ENCODE data around the gene C9orf50.
"Not testable (repeated sequence)": the region's sequence is repeated elsewhere in the genome, so short reads cannot be mapped to it uniquely, and the experiment has no call there.

C9orf50 gene, protein sequence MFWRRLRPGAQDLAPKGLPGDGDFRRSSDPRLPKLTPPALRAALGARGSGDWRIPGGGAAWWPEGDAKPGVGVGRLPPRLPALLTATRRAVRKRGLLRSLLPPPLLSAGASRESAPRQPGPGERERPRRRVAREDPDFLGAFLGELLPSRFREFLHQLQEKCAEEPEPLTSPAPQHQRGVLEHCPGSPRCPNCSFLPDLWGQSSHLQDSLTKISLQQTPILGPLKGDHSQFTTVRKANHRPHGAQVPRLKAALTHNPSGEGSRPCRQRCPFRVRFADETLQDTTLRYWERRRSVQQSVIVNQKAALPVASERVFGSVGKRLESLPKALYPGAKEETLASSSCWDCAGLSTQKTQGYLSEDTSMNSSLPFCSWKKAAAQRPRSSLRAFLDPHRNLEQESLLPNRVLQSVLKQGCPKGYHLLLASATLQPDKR

DNA sequence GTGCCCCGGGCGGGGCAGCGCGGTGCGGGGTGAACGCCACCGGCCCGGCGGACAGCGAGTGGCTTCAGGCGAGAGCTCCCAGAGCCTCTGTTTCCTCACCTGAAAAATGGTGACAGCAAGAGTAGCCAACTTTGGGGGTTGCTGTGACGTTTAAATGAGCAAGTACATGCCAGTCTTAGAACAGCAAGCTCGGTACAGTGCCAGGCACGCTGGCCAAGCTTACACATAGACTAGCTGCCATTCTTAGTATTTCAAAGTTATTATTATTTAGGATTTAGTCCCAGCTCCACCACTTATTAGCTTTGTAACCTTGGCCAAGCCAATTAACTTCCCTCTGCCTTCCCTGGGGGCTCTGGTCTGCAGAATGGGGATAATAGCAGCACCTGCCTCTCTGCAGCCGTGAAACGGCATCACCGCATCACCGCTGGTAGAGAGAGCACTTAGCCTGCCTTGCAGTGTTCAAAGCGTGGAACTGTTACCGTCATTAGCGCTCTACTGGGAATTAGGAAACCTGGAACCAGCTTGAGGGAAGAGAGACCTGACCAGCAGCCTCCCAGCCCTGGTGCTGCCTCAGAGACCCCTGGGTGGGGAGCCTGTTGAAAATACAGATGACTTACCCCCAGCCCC is at the start of gene C9orf50:
Gene C9orf50, minus strand, starts transcription at position 433 of the 627 bp plus-strand sequence. CDS start 527 bp downstream, outside the sequence.
- DNase-seq (ENCODE audit: low read depth, low spot score) = no peak

- no peak for DNase-seq (ENCODE audit: low read depth, low spot score)
These were observed 49.0 kb upstream of the C9orf50 start for GRCh38 chr9:129669946-129670345.

GRCh38 chr9:129669141-129669718 is 48.3 kb upstream of the C9orf50 start:
- DNase-seq (ENCODE audit: low read depth, low spot score) = peak; percentile 64

DNA sequence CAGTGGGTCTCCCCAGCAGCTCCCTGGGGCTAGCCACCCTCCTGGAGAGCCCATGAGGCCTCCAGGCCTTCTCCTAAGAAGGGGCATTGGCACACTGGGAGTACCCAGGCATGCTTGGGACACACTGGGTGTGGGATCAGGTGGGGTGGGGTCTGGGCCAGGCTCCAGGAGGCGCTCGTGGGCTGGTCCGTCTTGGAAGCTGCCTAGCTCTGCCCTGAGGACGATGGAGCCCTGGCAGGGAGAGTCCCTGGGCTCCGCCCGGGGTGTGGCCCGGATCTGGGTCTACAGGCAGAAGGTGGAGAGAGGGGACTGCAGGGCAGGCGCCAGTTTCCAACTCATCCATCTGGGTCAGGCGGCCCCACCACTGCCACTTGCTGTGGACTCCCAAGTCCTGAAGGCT is 46.9 kb upstream of the C9orf50 start:
- DNase-seq (ENCODE audit: low read depth, low spot score) = no peak

- DNase-seq (ENCODE audit: low read depth, low spot score) = no peak
These were observed 46.5 kb upstream of the C9orf50 start for GRCh38 chr9:129667378-129667777.

- no peak for DNase-seq (ENCODE audit: low read depth, low spot score)
These were observed 45.7 kb upstream of the C9orf50 start for GRCh38 chr9:129666575-129666974.

GRCh38 chr9:129665814-129666520 is 45.1 kb upstream of the C9orf50 start:
- DNase-seq (ENCODE audit: low read depth, low spot score) = no peak

DNA sequence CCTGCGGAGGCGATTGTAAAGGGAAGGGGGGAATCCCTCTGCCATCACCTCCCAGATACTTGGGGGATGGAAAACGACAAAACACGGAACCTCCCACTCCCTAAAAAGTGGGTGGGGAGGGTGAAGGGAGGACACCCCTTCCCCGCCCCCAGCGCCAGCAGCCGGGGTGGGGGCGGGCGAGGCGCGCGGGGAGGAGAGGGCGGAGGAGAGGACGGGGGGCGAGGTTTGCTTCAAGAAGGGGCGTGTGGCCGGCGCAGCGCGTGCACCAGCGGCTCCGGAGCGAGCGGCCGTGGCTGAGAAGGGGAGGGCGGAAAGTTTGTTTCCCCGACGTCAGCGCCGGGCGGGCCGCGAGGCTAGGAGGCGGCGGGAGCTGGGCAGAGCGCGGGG is 44.5 kb upstream of the C9orf50 start, which contains the start of gene PRRX2:
Gene PRRX2, plus strand, starts transcription at position 259 of the 387 bp plus-strand sequence. CDS start 221 bp downstream, outside the sequence.
- no peak for DNase-seq (ENCODE audit: low read depth, low spot score)

GRCh38 chr9:129664746-129665388 is 44.0 kb upstream of the C9orf50 start:
- DNase-seq (ENCODE audit: low read depth, low spot score) = no peak

- not testable (repeated sequence) for DNase-seq (ENCODE audit: low read depth, low spot score)
These were observed 41.3 kb upstream of the C9orf50 start for GRCh38 chr9:129662239-129662638.

DNA sequence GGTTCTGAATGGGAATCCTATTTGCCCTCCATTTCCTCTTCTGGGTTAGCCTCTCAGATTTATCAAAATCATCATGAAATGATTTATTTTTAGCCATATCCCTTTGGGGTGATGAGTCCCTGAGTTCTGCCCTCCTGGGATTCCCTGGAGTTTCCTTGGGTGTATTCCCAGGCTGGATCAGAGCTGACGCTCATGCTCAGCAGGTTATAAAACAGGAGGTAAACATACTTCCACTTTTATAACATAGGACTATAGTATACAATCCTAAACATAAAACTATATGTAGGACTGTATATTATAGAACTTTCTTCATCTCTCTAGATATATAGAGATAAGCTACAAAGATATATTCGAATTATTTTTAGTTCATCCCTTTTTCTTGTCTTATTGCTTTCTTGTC is 40.1 kb upstream of the C9orf50 start:
- no peak for DNase-seq (ENCODE audit: low read depth, low spot score)

DNA sequence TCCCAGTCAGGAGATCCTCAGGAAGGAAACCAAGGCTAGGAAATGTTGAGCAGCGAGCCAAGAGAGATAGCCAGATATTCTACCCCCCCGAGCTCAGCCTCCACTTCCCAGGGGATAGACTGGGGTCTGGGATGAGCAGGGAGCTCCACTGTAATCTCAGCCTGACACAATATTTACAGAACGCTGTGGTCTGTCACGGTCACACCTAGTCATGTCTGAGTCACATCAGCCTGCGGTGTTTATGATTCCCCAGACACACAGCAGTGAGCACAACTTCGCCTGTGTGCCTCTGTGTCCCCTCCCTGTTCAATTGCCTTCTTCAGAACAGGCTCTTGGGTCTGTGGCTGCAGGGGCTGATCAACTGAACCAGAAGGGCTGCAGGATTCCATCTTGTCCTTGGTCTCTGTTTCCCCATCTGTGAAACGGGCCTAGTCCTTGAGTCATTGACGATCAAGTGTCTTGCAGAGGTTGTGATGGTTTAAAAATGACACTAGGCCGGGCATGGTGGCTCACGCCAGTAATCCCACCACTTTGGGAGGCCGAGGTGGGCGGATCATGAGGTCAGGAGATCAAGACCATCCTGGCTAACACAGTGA is 36.0 kb upstream of the C9orf50 start:
- DNase-seq (ENCODE audit: low read depth, low spot score) = no peak

GRCh38 chr9:129655696-129656095 is 34.8 kb upstream of the C9orf50 start:
- no peak for DNase-seq (ENCODE audit: low read depth, low spot score)

GRCh38 chr9:129655154-129655553 is 34.3 kb upstream of the C9orf50 start:
- no peak for DNase-seq (ENCODE audit: low read depth, low spot score)

DNA sequence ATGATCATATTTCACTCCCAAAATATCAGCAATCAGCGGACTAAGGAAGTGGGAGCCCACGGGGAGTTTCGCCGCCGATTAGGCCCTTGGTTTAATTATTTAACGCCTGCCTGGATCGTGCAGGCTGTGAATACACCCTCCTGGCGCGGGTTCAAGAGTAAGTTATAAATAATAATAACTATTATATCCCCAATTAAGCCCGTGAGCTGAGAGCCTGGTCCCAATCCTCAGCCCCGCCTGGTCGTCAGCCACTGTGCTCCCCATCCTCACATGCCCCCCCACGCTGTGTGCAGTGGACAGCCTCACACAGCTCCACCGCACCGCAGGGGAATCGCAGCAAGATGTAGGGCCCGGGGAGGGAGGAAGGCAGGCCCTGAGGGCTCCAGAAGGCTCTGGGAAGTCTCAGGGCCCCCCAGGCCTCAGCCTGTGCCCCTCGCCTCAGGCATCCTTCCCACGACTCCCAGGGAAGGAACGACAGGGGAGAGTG is 33.7 kb upstream of the C9orf50 start:
- DNase-seq (ENCODE audit: low read depth, low spot score) = no peak

DNA sequence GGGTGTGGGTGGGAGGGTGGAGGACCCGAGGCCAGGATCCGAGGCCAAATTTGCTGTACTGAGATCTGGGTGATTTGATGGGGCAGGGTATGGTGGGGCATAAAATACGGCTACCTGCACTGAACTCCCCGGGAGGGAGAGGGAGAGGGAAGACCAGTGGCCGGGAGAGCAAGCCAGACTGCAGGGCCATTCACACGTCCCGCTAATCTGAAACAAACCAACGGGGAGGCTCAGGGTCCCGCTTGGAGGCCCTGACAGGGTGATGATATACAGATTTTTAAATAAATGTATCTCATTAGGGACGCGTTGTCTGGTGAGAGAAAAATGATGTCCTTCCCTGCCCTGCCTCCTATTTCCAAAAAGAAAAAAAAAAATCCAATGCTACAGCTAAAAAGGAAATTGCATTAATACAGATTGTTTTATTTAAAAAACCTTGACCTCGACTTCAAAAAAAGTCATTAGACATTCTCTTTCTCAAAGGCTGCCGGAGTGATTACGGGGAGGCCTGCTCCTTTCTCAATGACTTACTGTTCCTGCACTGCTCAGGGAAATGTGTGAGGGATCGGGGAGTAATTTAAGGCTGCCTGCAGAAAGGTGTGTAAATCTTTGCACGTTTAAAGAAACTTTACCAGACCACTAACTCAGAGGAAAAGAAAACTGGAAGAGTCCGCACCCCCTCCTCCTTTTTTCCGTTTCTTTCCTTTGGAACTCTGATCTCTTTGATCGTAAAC is 33.1 kb upstream of the C9orf50 start:
- DNase-seq (ENCODE audit: low read depth, low spot score) = no peak

DNA sequence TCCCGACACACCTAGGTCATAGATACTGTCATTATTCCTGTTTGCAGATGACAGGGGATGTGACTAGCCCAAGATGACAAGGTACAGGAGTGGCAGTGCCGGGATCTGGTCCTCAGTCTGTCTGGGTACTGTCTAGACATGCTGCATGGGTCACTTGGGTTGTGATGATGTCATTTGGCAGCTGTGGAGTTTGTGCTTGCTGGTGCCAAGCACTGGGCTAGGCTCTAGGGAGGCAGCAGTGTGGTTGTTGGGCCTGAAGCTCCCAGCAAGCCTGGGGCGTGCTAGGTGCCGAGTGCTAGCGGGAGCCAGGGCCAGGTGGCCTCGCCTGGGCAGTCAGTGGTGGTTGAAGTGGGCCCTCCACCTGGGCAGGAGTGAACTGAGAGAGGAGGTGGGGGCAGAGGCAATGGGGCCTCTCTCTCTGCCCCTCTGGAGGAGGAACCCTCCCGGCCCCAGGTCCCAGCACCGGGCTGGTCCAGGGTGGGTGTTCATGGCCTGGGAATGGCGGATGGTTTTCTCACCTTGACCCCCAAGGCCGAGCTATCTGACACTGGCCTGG is 29.9 kb upstream of the C9orf50 start:
- no peak for DNase-seq (ENCODE audit: low read depth, low spot score)

DNA sequence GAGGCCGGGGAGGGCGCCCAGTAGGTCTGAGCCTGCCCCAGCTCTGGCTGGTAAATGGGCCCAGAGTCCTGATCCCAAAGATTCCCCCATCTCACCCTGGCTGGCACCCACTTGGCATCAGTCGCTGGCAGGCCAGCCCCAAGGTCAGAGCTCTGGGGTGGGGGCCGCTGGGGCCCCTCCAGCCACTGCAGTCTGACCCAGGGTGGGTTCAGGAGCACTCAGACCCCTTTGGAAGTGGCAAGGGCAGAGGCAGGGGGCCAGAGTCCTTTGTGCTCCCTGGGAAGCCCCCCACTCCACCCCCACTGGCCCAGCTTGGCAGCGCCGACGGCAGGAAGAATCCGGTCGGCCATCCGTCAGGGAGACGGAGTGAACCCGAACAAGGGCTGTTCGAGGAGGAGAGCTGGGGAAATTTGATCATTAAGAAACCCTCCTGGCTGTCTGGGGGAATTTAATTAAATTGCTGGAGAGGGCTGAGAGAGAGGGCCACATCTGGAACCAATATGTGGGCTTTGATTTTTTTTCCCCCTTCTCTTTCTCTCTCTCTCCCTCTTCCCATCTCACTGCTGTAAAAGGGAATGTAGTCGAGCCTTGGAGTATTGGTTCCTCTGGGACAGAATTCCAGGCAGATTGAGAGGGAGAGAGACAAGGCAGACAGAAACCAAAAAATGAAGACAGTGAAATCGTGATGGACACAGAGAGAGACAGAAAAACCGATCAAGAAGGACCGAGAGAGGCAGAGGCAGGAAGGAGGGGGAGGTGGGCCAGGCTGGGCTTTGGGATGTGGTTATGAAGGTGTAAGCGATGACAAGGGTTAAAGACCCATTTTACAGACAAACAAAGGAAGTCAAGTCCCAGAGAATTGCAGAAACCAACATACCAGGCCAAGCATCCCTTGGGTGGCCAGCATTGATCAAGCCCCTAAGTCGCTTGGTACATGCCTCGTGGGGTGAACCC is 29.1 kb upstream of the C9orf50 start:
- DNase-seq (ENCODE audit: low read depth, low spot score) = no peak

DNA sequence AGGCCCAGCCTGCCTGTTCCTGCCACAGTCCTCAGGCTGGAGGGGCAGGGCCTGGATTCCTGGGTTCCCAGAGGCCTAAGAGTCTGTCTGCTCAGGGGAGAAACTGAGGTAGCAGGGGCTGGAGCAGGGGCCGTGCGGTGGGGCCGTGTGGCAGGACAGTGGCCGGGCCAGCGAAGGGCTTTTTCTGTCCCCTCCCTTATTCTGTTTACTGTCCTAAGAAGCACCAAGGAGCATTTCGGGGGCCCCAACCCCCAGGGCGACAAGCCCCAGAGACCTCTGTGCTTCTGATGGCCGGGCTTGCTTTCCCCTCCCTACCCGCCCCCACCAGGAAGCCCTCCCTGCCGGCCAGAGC is 27.8 kb upstream of the C9orf50 start:
- DNase-seq (ENCODE audit: low read depth, low spot score) = no peak
